Chondrocyte (in vitro differentiated cells): Measurements from ENCODE around the gene FOXN3. TPM values are rescaled to one million over a fixed set of nuclear protein-coding genes. Genes with fewer than 3 reads are reported as not detected.
A peak's percentile ranks its signal among the peaks of the same experiment; 100 is the strongest.

Source experiments
- DNase-seq: peaks from one replicate; pipeline ENCODE4 v3.0.0; 2021; ENCODE audit warnings: mixed read lengths, low spot score
- H3K27ac Mint-ChIP-seq: one replicate; pipeline ENCODE4 v1.8.0; 2021; ENCODE audit warnings: mild to moderate bottlenecking, moderate library complexity, mixed read lengths; ENCODE audit not compliant: unreplicated experiment
- H3K27me3 Mint-ChIP-seq: 2 replicates; pipeline ENCODE4 v1.8.0; 2021; ENCODE audit warnings: low read depth, mixed read lengths
- H3K36me3 Mint-ChIP-seq: 2 replicates; pipeline ENCODE4 v1.8.0; 2021; ENCODE audit warnings: low read depth, mixed read lengths
- H3K4me1 Mint-ChIP-seq: 2 replicates; pipeline ENCODE4 v1.8.0; 2021; ENCODE audit warnings: low read depth, mild to moderate bottlenecking, mixed read lengths
- H3K4me3 Mint-ChIP-seq: one replicate; pipeline ENCODE4 v1.8.0; 2021; ENCODE audit warnings: mild to moderate bottlenecking, moderate library complexity, mixed read lengths; ENCODE audit not compliant: unreplicated experiment
- H3K9me3 Mint-ChIP-seq: 2 replicates; pipeline ENCODE4 v1.8.0; 2021; ENCODE audit warnings: low read depth, mixed read lengths
- total RNA-seq: library from RNA; stranded (reverse); gene quantifications from 3 replicates; pipeline ENCODE4 v1.2.1, GENCODE V29; 2021
- TF ChIP-seq, protein P1 (sequence below): fragments of 200-600 bp; sonication (generic); IDR thresholded peaks from 2 replicates; pipeline ENCODE4 v1.5.0; 2021; ENCODE audit warnings: antibody characterized with exemption, mild to moderate bottlenecking, moderate library complexity

FOXN3 gene
- total RNA-seq, 1 donor from 2014 or later: 161 TPM

DNA sequence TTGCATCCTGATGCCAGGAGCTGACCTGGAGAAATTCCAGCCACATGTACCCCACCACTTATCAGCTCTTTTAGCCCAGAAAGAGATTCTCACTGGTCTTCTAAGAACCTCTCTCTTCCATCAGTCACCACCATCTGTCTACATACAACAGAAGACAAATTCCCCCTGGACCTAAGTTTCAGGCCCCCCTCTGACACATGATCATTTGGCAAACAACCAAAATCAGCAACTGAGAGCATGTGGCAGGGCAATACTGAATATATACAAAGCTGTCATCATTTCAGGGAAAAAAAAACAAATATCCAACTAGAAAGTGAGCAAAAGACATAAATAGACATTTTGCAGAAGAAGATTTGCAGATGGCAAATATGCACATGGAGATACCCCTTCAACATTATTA lies 180.2 kb downstream of the FOXN3 start:
- peaks cover 40% of the 10 kb centered on the region for H3K4me1 Mint-ChIP-seq
- H3K27ac Mint-ChIP-seq: peak overlapping the region; percentile 52
- no peak for DNase-seq
- no peaks in the 10 kb centered on the region for H3K36me3 Mint-ChIP-seq
- H3K4me3 Mint-ChIP-seq: no peak overlapping the region
- no peaks in the 10 kb centered on the region for H3K27me3 Mint-ChIP-seq
- H3K9me3 Mint-ChIP-seq: peaks cover 3% of the 10 kb centered on the region
- TF ChIP-seq, protein P1, sequence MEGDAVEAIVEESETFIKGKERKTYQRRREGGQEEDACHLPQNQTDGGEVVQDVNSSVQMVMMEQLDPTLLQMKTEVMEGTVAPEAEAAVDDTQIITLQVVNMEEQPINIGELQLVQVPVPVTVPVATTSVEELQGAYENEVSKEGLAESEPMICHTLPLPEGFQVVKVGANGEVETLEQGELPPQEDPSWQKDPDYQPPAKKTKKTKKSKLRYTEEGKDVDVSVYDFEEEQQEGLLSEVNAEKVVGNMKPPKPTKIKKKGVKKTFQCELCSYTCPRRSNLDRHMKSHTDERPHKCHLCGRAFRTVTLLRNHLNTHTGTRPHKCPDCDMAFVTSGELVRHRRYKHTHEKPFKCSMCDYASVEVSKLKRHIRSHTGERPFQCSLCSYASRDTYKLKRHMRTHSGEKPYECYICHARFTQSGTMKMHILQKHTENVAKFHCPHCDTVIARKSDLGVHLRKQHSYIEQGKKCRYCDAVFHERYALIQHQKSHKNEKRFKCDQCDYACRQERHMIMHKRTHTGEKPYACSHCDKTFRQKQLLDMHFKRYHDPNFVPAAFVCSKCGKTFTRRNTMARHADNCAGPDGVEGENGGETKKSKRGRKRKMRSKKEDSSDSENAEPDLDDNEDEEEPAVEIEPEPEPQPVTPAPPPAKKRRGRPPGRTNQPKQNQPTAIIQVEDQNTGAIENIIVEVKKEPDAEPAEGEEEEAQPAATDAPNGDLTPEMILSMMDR: no peak

DNA sequence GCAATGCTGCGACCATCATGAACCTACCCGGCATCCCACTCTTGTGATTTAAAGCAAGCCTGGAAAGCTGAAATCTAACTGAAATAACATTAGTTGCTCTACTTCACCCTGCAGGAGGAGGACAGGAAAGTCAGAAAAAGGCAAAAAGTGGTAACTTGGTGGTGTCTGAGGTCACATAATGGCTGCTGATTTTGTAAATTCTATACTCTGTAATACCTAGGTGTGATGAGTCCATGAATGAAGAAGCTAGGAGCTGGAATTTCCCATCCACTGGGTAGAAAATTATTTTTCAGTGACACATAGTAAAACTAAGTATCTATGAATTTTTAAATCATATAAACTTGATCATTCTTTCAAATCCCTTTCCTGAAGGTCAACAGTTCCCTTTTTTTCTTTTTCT lies 183.8 kb downstream of the FOXN3 start:
- H3K9me3 Mint-ChIP-seq: peaks cover 3% of the 10 kb centered on the region
- DNase-seq: no peak
- H3K4me1 Mint-ChIP-seq: peaks cover 20% of the 10 kb centered on the region

DNA sequence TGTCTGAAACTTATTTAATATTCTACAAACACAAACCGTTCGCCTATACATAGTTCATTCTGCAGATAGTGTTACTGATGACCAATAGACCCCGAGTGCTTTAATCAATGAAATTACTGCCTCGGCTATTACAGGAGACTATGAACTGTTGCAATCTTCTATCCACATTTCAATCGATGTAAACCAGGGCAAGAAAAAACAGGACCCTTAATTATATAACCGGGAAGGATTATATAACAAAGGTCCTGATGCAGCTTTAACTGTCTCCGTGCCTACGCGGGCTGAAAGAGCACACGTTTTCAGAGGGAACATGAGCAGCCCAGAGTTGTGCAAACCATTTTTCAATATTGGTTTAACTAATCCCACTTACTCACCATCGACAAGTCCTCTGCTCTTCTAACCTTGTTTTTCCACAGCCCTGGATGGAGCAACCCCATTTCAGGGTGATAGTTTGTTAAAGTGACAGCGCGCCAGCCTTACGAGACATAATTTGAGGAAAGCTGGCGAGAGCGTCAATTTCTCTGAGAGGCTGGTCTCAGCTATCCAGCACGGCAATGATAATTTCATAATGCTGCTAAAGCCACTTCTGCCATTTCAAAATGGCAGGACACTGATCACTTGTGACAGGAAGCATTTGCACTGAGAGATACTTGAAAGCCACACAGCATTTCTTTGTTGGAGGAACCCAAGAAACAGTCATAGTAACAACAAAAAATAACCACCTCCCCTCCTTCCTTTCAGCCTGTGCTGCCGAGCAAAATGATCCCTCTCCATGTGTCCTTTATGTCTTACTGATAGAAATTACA lies 184.6 kb downstream of the FOXN3 start:
- H3K9me3 Mint-ChIP-seq: peaks cover 3% of the 10 kb centered on the region
- TF ChIP-seq, protein P1: no peak
- H3K4me1 Mint-ChIP-seq: peaks cover 17% of the 10 kb centered on the region
- no peak overlapping the region for H3K4me3 Mint-ChIP-seq
- no peaks in the 10 kb centered on the region for H3K27me3 Mint-ChIP-seq
- H3K27ac Mint-ChIP-seq: no peak overlapping the region
- no peaks in the 10 kb centered on the region for H3K36me3 Mint-ChIP-seq
- DNase-seq: no peak

More for the DNA sequence above, 183.8 kb downstream of the FOXN3 start:
- TF ChIP-seq, protein P1: no peak
- H3K36me3 Mint-ChIP-seq: no peaks in the 10 kb centered on the region
- H3K27ac Mint-ChIP-seq: no peak overlapping the region
- no peak overlapping the region for H3K4me3 Mint-ChIP-seq
- H3K27me3 Mint-ChIP-seq: no peaks in the 10 kb centered on the region

DNA sequence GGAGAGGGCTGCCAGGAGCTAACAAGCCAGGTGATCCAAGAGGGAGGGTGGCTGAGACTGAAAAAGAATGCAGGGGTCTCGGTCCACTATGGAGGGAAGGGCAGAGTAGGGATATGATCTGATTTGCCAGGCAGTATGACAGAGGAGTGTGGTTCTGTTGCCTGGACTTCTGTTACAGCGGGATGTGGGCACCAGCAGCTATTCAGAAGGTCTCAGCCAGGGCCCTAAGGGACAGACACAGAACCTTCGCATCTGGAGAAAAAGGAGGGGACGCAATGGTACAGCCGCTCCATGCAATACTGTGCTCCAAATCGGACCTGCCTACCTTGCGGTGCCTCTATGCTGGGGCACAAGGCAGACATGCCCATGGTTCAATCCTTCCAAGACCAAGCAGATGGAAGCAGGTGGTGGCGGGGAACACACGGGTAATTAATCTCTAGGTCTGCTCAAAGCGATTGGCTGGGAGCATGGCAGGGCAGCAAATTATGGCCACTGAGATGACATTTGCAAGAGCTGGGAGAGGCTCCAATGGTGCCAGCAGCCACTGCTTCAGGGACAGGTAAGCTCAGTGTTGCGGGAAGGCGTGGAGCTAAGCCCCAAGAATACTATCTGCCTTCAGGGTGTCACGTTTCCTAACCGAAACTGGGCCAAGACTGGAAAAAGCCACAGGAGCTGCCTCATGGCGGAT lies 185.5 kb downstream of the FOXN3 start:
- H3K4me1 Mint-ChIP-seq: peaks cover 17% of the 10 kb centered on the region
- peaks cover 3% of the 10 kb centered on the region for H3K9me3 Mint-ChIP-seq
- no peak overlapping the region for H3K4me3 Mint-ChIP-seq
- H3K27ac Mint-ChIP-seq: no peak overlapping the region
- no peaks in the 10 kb centered on the region for H3K27me3 Mint-ChIP-seq
- no peaks in the 10 kb centered on the region for H3K36me3 Mint-ChIP-seq
- no peak for DNase-seq
- TF ChIP-seq, protein P1: no peak

DNA sequence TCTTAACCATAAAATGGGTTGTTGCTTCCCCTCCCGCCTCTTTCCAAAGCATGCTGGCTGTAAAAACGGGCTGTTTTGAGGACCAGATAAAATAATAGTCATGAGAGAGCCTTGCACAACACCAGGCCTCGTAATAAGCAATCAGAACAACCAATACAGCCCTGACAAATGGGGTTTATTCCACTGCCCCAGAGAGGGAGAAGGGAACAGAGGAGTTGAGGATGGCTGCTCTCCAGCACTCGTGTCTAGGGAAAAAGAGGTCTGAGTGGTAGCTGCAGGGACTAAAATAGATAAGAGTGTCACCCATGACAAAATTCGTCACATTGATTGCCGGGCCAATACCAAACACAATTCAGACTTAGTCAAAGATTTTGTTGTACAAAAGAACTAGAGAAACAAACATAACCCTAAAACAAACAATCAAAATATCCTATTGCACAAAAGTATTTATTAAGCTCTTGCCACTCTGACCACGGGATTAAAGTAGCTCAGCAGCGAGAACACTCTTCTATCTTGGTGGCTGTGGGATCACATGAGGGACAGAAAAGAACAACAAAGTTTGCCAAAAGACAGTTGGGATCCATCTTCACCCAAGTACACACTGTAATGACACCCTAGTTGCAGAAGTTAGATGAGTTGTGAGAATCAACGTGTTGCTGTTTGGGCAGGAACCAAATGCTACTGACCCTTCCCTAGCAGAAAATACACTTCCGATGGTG lies 188.0 kb downstream of the FOXN3 start:
- H3K4me1 Mint-ChIP-seq: peaks cover 30% of the 10 kb centered on the region
- H3K27ac Mint-ChIP-seq: no peak overlapping the region
- no peak overlapping the region for H3K4me3 Mint-ChIP-seq
- TF ChIP-seq, protein P1: no peak
- no peaks in the 10 kb centered on the region for H3K36me3 Mint-ChIP-seq
- DNase-seq: no peak
- no peaks in the 10 kb centered on the region for H3K9me3 Mint-ChIP-seq
- H3K27me3 Mint-ChIP-seq: no peaks in the 10 kb centered on the region
